IMR-90 (cell line): ENCODE data around the gene KATNAL2.
"Not testable (repeated sequence)": the region's sequence is repeated elsewhere in the genome, so short reads cannot be mapped to it uniquely, and the experiment has no call there.

Experiments
- POLR2A ChIP-seq: IDR thresholded peaks from 2 replicates; pipeline ENCODE4 v1.6.1; 2012; ENCODE audit warnings: mild to moderate bottlenecking, low read depth, low read length
- TF ChIP-seq, protein P1 (sequence below): conservative IDR thresholded peaks from 2 replicates; pipeline ENCODE4 v1.5.1; 2012; ENCODE audit warnings: mild to moderate bottlenecking, low read depth, low read length, improper control_type of control experiment

DNA sequence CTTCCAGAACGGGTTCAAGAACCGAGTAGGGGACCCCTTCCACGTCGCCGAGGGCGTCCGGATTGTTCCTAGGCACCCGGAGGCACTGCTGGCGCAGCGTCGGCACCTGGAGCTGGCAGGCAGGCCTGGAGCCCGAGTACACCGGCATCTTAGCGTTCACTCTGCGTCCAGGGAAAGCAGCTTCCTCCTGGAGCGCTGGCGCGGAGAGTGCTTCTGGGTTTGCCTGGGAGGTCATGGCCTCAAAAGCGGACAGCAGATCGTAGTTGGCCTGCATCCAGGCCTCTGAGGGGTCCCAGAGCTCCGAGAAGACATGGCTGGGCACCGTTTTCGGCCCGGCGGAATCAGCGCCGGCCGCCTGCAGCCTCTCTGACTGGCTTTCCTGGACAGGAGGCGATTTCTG is 111.3 kb downstream of the KATNAL2 start:
- TF ChIP-seq, protein P1, sequence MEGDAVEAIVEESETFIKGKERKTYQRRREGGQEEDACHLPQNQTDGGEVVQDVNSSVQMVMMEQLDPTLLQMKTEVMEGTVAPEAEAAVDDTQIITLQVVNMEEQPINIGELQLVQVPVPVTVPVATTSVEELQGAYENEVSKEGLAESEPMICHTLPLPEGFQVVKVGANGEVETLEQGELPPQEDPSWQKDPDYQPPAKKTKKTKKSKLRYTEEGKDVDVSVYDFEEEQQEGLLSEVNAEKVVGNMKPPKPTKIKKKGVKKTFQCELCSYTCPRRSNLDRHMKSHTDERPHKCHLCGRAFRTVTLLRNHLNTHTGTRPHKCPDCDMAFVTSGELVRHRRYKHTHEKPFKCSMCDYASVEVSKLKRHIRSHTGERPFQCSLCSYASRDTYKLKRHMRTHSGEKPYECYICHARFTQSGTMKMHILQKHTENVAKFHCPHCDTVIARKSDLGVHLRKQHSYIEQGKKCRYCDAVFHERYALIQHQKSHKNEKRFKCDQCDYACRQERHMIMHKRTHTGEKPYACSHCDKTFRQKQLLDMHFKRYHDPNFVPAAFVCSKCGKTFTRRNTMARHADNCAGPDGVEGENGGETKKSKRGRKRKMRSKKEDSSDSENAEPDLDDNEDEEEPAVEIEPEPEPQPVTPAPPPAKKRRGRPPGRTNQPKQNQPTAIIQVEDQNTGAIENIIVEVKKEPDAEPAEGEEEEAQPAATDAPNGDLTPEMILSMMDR = not testable (repeated sequence)
- TF ChIP-seq POLR2A = not testable (repeated sequence)
